Endodermal cell (in vitro differentiated cells): ENCODE results near the gene AGXT. TPM values are rescaled to one million over a fixed set of nuclear protein-coding genes. Genes with fewer than 3 reads are reported as not detected.
A peak's percentile ranks its signal among the peaks of the same experiment; 100 is the strongest.

Source experiments
- DNase-seq: peaks from one replicate; pipeline ENCODE4 v3.0.0-alpha.2; 2017
- H3K27ac ChIP-seq: 2 replicates; pipeline ENCODE4 v1.5.1; 2013; ENCODE audit warnings: mild to moderate bottlenecking, low read depth, low read length, moderate library complexity
- H3K27me3 ChIP-seq: 2 replicates; pipeline ENCODE4 v1.6.1; 2013; ENCODE audit warnings: mild to moderate bottlenecking, low read length, moderate library complexity; ENCODE audit not compliant: insufficient read depth, control insufficient read depth, poor library complexity, severe bottlenecking
- H3K36me3 ChIP-seq: 2 replicates; pipeline ENCODE4 v1.7.0; 2013; ENCODE audit warnings: mild to moderate bottlenecking, low read length, moderate library complexity; ENCODE audit not compliant: control insufficient read depth, insufficient read depth
- H3K4me1 ChIP-seq: one replicate; pipeline ENCODE4 v1.7.0; 2013; ENCODE audit warnings: low read length; ENCODE audit not compliant: control insufficient read depth, insufficient read depth
- H3K4me3 ChIP-seq: 2 replicates; pipeline ENCODE4 v1.5.1; 2013; ENCODE audit warnings: mild to moderate bottlenecking, low read length, moderate library complexity
- H3K9ac ChIP-seq: 2 replicates; pipeline ENCODE4 v1.6.1; 2013; ENCODE audit warnings: mild to moderate bottlenecking, low read length, moderate library complexity; ENCODE audit not compliant: poor library complexity, severe bottlenecking; ENCODE audit errors: extremely low read depth
- H3K9me3 ChIP-seq: 2 replicates; pipeline ENCODE4 v1.6.1; 2013; ENCODE audit warnings: mild to moderate bottlenecking, low read length, moderate library complexity; ENCODE audit not compliant: control insufficient read depth
- H3K27ac Mint-ChIP-seq: 2 replicates; pipeline ENCODE4 v1.8.0; 2020; ENCODE audit warnings: mixed read lengths
- H3K27me3 Mint-ChIP-seq: 2 replicates; pipeline ENCODE4 v1.8.0; 2021; ENCODE audit warnings: mild to moderate bottlenecking, mixed read lengths; ENCODE audit not compliant: insufficient read depth
- H3K36me3 Mint-ChIP-seq: 2 replicates; pipeline ENCODE4 v1.8.0; 2020; ENCODE audit warnings: low read depth, mixed read lengths
- H3K4me1 Mint-ChIP-seq: 2 replicates; pipeline ENCODE4 v1.8.0; 2020; ENCODE audit warnings: mixed read lengths
- H3K4me3 Mint-ChIP-seq: 2 replicates; pipeline ENCODE4 v1.8.0; 2020; ENCODE audit warnings: mild to moderate bottlenecking, moderate library complexity, mixed read lengths
- H3K9me3 Mint-ChIP-seq: 2 replicates; pipeline ENCODE4 v1.8.0; 2020; ENCODE audit warnings: mild to moderate bottlenecking, mixed read lengths
- WGBS, 2 experiments: methylation state at CpG; one replicate each; pipeline versions ENCODE4 v1.1.5 to v1.1.7; 2013; ENCODE audit warnings: missing lambda C conversion rate in 2 of 2, mixed read lengths in 1 of 2; ENCODE audit not compliant: insufficient coverage in 1 of 2, insufficient read length in 1 of 2; 5-methylcytosine and 5-hydroxymethylcytosine counted together
- total RNA-seq, 2 donors: library from RNA; stranded (reverse); fragmentation: NEBNext Ultra II Directional in 1 of 2; extraction: Animal tissue kit (Norgen Biotek cat#: 25700) in 1 of 2; gene quantifications; 2 replicates in 1 of 2; 3 replicates in 1 of 2; pipeline ENCODE4 v1.2.1, GENCODE V29; 2021
- TF ChIP-seq, protein P1 (sequence below): fragments of 200-600 bp; sonication (generic); conservative IDR thresholded peaks from 2 replicates; pipeline ENCODE4 v1.5.0; 2021; ENCODE audit warnings: antibody characterized with exemption, mild to moderate bottlenecking

AGXT gene
- total RNA-seq, 2 donors from 2014 or later = 0.31 TPM; not detected in 1

DNA sequence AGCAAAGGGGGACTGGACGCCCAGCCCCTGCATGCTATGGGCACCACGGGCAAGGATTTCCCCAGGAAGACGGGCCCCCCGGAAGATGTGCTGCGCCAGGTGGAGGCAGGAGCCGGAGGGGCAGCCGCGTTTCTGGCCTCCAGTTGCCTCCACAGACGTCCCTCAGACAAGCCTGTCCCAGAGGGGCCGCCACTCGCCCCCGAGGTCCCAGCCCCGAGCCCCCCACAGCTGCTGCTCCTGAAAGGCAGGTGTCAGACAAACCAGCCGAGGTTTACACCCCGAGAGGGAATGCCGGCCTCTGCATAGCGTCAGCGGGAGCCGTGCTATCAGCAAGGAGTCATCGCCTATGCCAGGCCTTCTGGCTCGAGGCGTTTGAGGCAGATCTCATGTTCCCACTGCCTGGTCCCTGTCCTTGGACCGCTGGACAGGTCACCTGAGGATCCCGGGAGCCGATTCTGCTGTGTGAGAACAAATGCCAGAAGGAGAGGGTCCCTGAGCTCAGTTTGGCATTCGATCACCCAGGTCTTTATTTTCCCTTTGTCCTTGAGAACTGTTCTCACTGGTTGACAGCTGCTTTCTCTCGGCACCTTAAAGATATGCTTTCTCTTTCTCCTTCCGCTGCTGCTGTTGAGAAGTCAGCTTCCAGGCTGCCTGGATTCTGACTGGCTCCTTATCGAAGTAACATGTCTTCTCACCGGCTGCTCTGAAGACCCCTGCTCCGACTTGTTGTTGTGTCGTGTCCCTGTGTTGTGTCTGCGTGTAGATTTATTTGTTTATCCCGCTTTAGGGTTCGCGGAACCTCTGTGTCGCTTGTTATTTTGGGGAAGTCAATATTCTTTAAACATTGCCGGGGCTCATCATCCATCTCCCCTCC lies 58.1 kb downstream of the AGXT start:
- Histone ChIP-seq H3K4me1 (no peaks in the 10 kb centered on the region), H3K27ac (no peak overlapping the region), H3K36me3 (no peaks in the 10 kb centered on the region), H3K4me3 (no peak overlapping the region), H3K27me3 (no peaks in the 10 kb centered on the region), H3K9me3 (no peaks in the 10 kb centered on the region), H3K9ac (no peak overlapping the region)
- TF ChIP-seq, protein P1, sequence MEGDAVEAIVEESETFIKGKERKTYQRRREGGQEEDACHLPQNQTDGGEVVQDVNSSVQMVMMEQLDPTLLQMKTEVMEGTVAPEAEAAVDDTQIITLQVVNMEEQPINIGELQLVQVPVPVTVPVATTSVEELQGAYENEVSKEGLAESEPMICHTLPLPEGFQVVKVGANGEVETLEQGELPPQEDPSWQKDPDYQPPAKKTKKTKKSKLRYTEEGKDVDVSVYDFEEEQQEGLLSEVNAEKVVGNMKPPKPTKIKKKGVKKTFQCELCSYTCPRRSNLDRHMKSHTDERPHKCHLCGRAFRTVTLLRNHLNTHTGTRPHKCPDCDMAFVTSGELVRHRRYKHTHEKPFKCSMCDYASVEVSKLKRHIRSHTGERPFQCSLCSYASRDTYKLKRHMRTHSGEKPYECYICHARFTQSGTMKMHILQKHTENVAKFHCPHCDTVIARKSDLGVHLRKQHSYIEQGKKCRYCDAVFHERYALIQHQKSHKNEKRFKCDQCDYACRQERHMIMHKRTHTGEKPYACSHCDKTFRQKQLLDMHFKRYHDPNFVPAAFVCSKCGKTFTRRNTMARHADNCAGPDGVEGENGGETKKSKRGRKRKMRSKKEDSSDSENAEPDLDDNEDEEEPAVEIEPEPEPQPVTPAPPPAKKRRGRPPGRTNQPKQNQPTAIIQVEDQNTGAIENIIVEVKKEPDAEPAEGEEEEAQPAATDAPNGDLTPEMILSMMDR = no peak
- no peak overlapping the region for H3K4me3 Mint-ChIP-seq
- no peaks in the 10 kb centered on the region for H3K9me3 Mint-ChIP-seq
- DNase-seq = peak; percentile 57
- no peaks in the 10 kb centered on the region for H3K27me3 Mint-ChIP-seq
- no peaks in the 10 kb centered on the region for H3K36me3 Mint-ChIP-seq
- no peaks in the 10 kb centered on the region for H3K4me1 Mint-ChIP-seq
- WGBS, 2 experiments = 88 to 89% methylated on average over 27 to 38 of the region's 38 CpGs
- H3K27ac Mint-ChIP-seq = no peak overlapping the region

DNA sequence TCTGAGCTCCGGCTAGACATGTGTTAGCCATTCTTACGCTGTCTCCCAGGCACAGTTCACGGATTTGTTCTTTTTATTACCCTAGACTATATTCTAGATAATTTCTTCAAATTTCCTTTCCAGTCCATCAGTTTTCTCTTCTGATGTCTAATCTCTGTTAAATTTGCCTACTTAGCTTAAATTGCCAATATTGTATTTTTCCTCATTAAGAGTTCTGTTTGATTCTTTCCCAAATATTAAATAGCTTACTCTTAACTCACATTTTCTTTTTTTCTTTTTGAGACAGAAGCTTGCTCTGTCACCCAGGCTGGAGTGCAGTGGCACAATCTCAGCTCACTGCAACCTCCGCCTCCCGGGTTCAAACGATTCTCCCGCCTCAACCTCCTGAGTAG lies 58.8 kb downstream of the AGXT start:
- TF ChIP-seq, protein P1 = no peak
- Mint-ChIP-seq H3K27me3 (no peaks in the 10 kb centered on the region), H3K27ac (no peak overlapping the region), H3K36me3 (no peaks in the 10 kb centered on the region), H3K4me1 (no peaks in the 10 kb centered on the region), H3K4me3 (no peak overlapping the region), H3K9me3 (no peaks in the 10 kb centered on the region)
- Histone ChIP-seq H3K27ac (no peak overlapping the region), H3K9ac (no peak overlapping the region), H3K27me3 (no peaks in the 10 kb centered on the region), H3K4me1 (no peaks in the 10 kb centered on the region), H3K4me3 (no peak overlapping the region), H3K9me3 (no peaks in the 10 kb centered on the region), H3K36me3 (no peaks in the 10 kb centered on the region)
- DNase-seq = no peak
- whole genome bisulfite sequencing, 2 experiments = 93 to 95% methylated on average over 7 of the region's 7 CpGs

DNA sequence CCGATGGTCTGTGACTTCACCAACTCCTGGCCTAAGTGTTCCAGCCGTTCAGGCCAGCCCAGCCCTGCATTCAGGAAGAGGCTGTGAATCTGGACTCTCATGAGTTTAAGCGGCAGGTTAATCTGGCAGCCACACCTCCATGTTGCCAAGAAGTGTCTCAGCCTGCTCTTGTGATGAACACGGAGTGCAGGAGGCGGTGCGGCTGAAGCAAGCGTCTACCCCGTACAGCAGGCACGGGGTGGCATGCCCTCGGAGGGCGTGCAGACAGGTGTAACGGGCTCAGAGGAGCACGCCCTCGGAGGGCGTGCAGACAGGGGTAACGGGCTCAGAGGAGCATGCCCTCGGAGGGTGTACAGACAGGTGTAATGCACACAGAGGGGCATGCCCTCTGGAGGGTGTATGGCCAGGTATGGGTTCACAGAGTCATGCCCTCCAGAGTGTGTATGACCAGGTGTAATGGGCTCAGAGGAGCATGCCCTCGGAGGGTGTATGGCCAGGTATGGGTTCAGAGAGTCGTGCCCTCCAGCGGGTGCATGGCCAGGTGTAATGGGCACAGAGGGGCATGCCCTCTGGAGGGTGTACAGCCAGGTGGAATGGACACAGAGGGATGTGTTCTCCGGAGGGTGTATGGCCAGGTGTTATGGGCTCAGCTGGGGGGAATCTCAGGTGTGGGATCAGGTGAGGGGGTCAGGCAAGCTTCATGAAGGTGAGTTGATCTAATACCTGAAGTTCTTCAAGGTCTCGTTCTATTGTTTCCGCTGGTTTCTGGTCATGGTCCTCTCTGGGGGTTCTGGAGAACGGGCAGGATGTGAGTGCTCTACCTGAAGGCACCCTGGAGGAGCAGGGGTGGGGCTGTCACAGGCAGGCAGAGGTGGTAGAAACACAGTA lies 60.1 kb downstream of the AGXT start:
- peak; percentile 32 for DNase-seq
- Mint-ChIP-seq H3K27me3 (no peaks in the 10 kb centered on the region), H3K4me3 (no peak overlapping the region), H3K36me3 (no peaks in the 10 kb centered on the region), H3K27ac (peak overlapping the region; percentile 8), H3K9me3 (no peaks in the 10 kb centered on the region), H3K4me1 (no peaks in the 10 kb centered on the region)
- 93 to 98% methylated on average over 17 to 24 of the region's 24 CpGs for WGBS, 2 experiments
- H3K27me3 ChIP-seq = no peaks in the 10 kb centered on the region
- H3K4me3 ChIP-seq = no peak overlapping the region
- H3K9ac ChIP-seq = no peak overlapping the region
- no peaks in the 10 kb centered on the region for H3K4me1 ChIP-seq
- no peaks in the 10 kb centered on the region for H3K36me3 ChIP-seq
- H3K9me3 ChIP-seq = no peaks in the 10 kb centered on the region
- TF ChIP-seq, protein P1 = no peak
- no peak overlapping the region for H3K27ac ChIP-seq
